Measurements from ENCODE around the gene ZMIZ1. TPM values are rescaled to one million over a fixed set of nuclear protein-coding genes. Genes with fewer than 3 reads are reported as not detected.

The ZMIZ1 gene
- total RNA-seq, 1 experiment from 2014 or later: 27.5 TPM

GRCh38 chr10:79079054-79079397, 10.3 kb downstream of the ZMIZ1 start:
- no peak for DNase-seq (ENCODE audit: low spot score)

- peak; percentile 57 for DNase-seq (ENCODE audit: low spot score)
Observed at GRCh38 chr10:79079490-79080355, 11.0 kb downstream of the ZMIZ1 start.

- DNase-seq (ENCODE audit: low spot score): no peak
Observed at GRCh38 chr10:79081353-79082034, 12.7 kb downstream of the ZMIZ1 start.

GRCh38 chr10:79082035-79082373, 13.2 kb downstream of the ZMIZ1 start:
- no peak for DNase-seq (ENCODE audit: low spot score)

- DNase-seq (ENCODE audit: low spot score): no peak
Observed at GRCh38 chr10:79082631-79083596, 14.1 kb downstream of the ZMIZ1 start.

- peak; percentile 95 for DNase-seq (ENCODE audit: low spot score)
Observed at GRCh38 chr10:79084012-79084971, 15.5 kb downstream of the ZMIZ1 start.

GRCh38 chr10:79084972-79085597, 16.3 kb downstream of the ZMIZ1 start:
- no peak for DNase-seq (ENCODE audit: low spot score)

GRCh38 chr10:79086822-79087221, 18.1 kb downstream of the ZMIZ1 start:
- no peak for DNase-seq (ENCODE audit: low spot score)

- DNase-seq (ENCODE audit: low spot score): no peak
Observed at GRCh38 chr10:79087721-79088120, 19.0 kb downstream of the ZMIZ1 start.

- DNase-seq (ENCODE audit: low spot score): no peak
Observed at GRCh38 chr10:79088176-79088575, 19.4 kb downstream of the ZMIZ1 start.

GRCh38 chr10:79088613-79089355, 20.0 kb downstream of the ZMIZ1 start:
- no peak for DNase-seq (ENCODE audit: low spot score)

GRCh38 chr10:79089632-79090031, 20.9 kb downstream of the ZMIZ1 start:
- no peak for DNase-seq (ENCODE audit: low spot score)

GRCh38 chr10:79090134-79090803, 21.5 kb downstream of the ZMIZ1 start:
- no peak for DNase-seq (ENCODE audit: low spot score)

- no peak for DNase-seq (ENCODE audit: low spot score)
Observed at GRCh38 chr10:79092292-79092896, 23.6 kb downstream of the ZMIZ1 start.

- DNase-seq (ENCODE audit: low spot score): peak; percentile 92
Observed at GRCh38 chr10:79093658-79094411, 25.1 kb downstream of the ZMIZ1 start.

GRCh38 chr10:79094412-79095175, 25.8 kb downstream of the ZMIZ1 start:
- no peak for DNase-seq (ENCODE audit: low spot score)

- no peak for DNase-seq (ENCODE audit: low spot score)
Observed at GRCh38 chr10:79095316-79095715, 26.6 kb downstream of the ZMIZ1 start.

Measured in HT-29 (cell line).